A673 (cell line): Measurements from ENCODE around the gene MUC15. TPM values are rescaled to one million over a fixed set of nuclear protein-coding genes. Genes with fewer than 3 reads are reported as not detected.
A peak's percentile ranks its signal among the peaks of the same experiment; 100 is the strongest.

Experiments
- BruUV-seq: library from RNA; stranded (reverse); fragments of 400-500 nt; replicated peaks from 2 replicates; lab custom pipeline; 2021; lab: Mats Ljungman, UMichigan
- CTCF ChIA-PET: fragments of 300-600 bp; sonication (Branson Sonifier 250); formaldehyde crosslinking; loops from one replicate; lab custom pipeline; 2022; ENCODE audit warnings: antibody characterized with exemption; lab: Charles Lee
- POLR2A ChIA-PET: fragments of 300-600 bp; sonication (Branson Sonifier 250); formaldehyde crosslinking; loops from one replicate; lab custom pipeline; 2022; ENCODE audit warnings: antibody characterized with exemption; ENCODE audit not compliant: low non-redundant PET; lab: Charles Lee
- DNase-seq: peaks from one replicate; pipeline ENCODE4 v3.0.0-alpha.2; 2015; ENCODE audit warnings: low spot score
- H3K27ac ChIP-seq: fragments of 200-600 bp; sonication (generic); 2 replicates; pipeline ENCODE4 v1.5.1; 2016; ENCODE audit warnings: mixed run types, low read depth, mild to moderate bottlenecking, mixed read lengths, antibody characterized with exemption, low read length; ENCODE audit not compliant: poor library complexity, severe bottlenecking
- H3K27me3 ChIP-seq: fragments of 200-600 bp; sonication (generic); replicated peaks from 2 replicates; pipeline ENCODE4 v1.6.1; 2017; ENCODE audit warnings: mixed run types, low read depth, mild to moderate bottlenecking, mixed read lengths, antibody characterized with exemption, low read length; ENCODE audit not compliant: insufficient read depth, poor library complexity
- H3K36me3 ChIP-seq: fragments of 200-600 bp; sonication (generic); 2 replicates; pipeline ENCODE4 v1.6.1; 2016; ENCODE audit warnings: mixed run types, mild to moderate bottlenecking, mixed read lengths, antibody characterized with exemption, low read length; ENCODE audit not compliant: insufficient read depth, poor library complexity, severe bottlenecking
- H3K4me1 ChIP-seq: fragments of 200-600 bp; sonication (generic); 2 replicates; pipeline ENCODE4 v1.6.1; 2017; ENCODE audit warnings: mixed run types, mild to moderate bottlenecking, mixed read lengths, antibody characterized with exemption, low read length; ENCODE audit not compliant: insufficient read depth, poor library complexity, severe bottlenecking
- H3K4me3 ChIP-seq: fragments of 200-600 bp; sonication (generic); 2 replicates; pipeline ENCODE4 v1.5.1; 2016; ENCODE audit warnings: low read depth, mixed run types, mild to moderate bottlenecking, mixed read lengths, low read length; ENCODE audit not compliant: poor library complexity, severe bottlenecking
- H3K9me3 ChIP-seq: fragments of 200-600 bp; sonication (generic); 2 replicates; pipeline ENCODE4 v1.6.1; 2016; ENCODE audit warnings: mixed run types, low read depth, mild to moderate bottlenecking, mixed read lengths, antibody characterized with exemption, low read length; ENCODE audit not compliant: poor library complexity, severe bottlenecking
- CTCF ChIP-seq: fragments of 300-800, 200-600 bp; sonication (generic); conservative IDR thresholded peaks from 2 replicates; pipeline ENCODE4 v1.5.1; 2017; ENCODE audit warnings: low read depth, mild to moderate bottlenecking, antibody characterized with exemption, low read length, moderate library complexity, mixed read lengths
- EZH2 ChIP-seq: fragments of 200-600 bp; sonication (generic); IDR thresholded peaks from 2 replicates; pipeline ENCODE4 v1.6.1; 2017; ENCODE audit warnings: borderline replicate concordance, low read depth, mild to moderate bottlenecking, mixed read lengths, antibody characterized with exemption, low read length; ENCODE audit not compliant: poor library complexity, severe bottlenecking
- intact Hi-C: fragments of 100-400 bp; cut with micrococcal nuclease; formaldehyde crosslinking; loops from one replicate; pipeline ENCODE4 v1.10.0; 2022; ENCODE audit not compliant: unreplicated experiment
- total RNA-seq: library from RNA; stranded (reverse); gene quantifications from 2 replicates; pipeline ENCODE4 v1.2.3, GENCODE V29; 2021

The MUC15 gene
- total RNA-seq, 1 experiment from 2014 or later: not detected

GRCh38 chr11:26618441-26618840 is 46.4 kb upstream of the MUC15 start:
- H3K27ac ChIP-seq: peak overlapping the region; percentile 61
- H3K27me3 ChIP-seq: no peaks in the 10 kb centered on the region
- DNase-seq: peak; percentile 99
- peaks cover 3% of the 10 kb centered on the region for H3K9me3 ChIP-seq
- POLR2A ChIA-PET: no interaction called here
- H3K36me3 ChIP-seq: no peaks in the 10 kb centered on the region
- intact Hi-C loops: loop anchor here (1.0 kb wide), 1 partner anchor 60 kb away; no protein-coding TSS in a partner anchor
- H3K4me1 ChIP-seq: peaks cover 57% of the 10 kb centered on the region
- TF ChIP-seq CTCF: no peak
- TF ChIP-seq EZH2: no peak
- no TSS peak for BruUV-seq
- CTCF ChIA-PET: no interaction called here
- peak overlapping the region; percentile 1 for H3K4me3 ChIP-seq

GRCh38 chr11:26613759-26614158 is 41.7 kb upstream of the MUC15 start:
- H3K4me3 ChIP-seq: no peak overlapping the region
- intact Hi-C loops: no loop called here
- peaks cover 14% of the 10 kb centered on the region for H3K9me3 ChIP-seq
- H3K4me1 ChIP-seq: peaks cover 19% of the 10 kb centered on the region
- DNase-seq: no peak
- BruUV-seq: no TSS peak
- POLR2A ChIA-PET: no interaction called here
- H3K36me3 ChIP-seq: no peaks in the 10 kb centered on the region
- no peak overlapping the region for H3K27ac ChIP-seq
- no peaks in the 10 kb centered on the region for H3K27me3 ChIP-seq
- CTCF ChIA-PET: no interaction called here
- no peak for TF ChIP-seq CTCF
- TF ChIP-seq EZH2: no peak

GRCh38 chr11:26608507-26609146 is 36.6 kb upstream of the MUC15 start:
- TF ChIP-seq EZH2 (no peak), CTCF (no peak)
- Histone ChIP-seq H3K36me3 (no peaks in the 10 kb centered on the region), H3K9me3 (peaks cover 22% of the 10 kb centered on the region), H3K27me3 (no peaks in the 10 kb centered on the region), H3K4me1 (no peaks in the 10 kb centered on the region), H3K4me3 (no peak overlapping the region), H3K27ac (no peak overlapping the region)
- CTCF ChIA-PET: interaction anchor here (0.6 kb wide), 1 partner anchor 41 kb away, joined by 5 read pairs; no protein-coding TSS in a partner anchor
- BruUV-seq: no TSS peak
- intact Hi-C loops: no loop called here
- POLR2A ChIA-PET: no interaction called here
- DNase-seq: no peak
